Measurements from ENCODE around the gene ZNF224.
"Not testable (repeated sequence)": the region's sequence is repeated elsewhere in the genome, so short reads cannot be mapped to it uniquely, and the experiment has no call there.

ZNF224 gene

GRCh38 chr19:44107751-44108150 lies 13.6 kb downstream of the ZNF224 start:
- DNase-seq = no peak
- no peak for TF ChIP-seq POLR2A (IDR thresholded peaks at IDR 0.05; ENCODE audit: low read length)
- no peak for TF ChIP-seq GATA1 (IDR thresholded peaks at IDR 0.05; ENCODE audit: low read depth, low read length)

GRCh38 chr19:44109458-44109857 lies 15.3 kb downstream of the ZNF224 start:
- TF ChIP-seq POLR2A (IDR thresholded peaks at IDR 0.05; ENCODE audit: low read length) (no peak), GATA1 (IDR thresholded peaks at IDR 0.05; ENCODE audit: low read depth, low read length) (no peak)
- no peak for DNase-seq

- peak; percentile 52 to 84 for DNase-seq
- TF ChIP-seq GATA1 (IDR thresholded peaks at IDR 0.05; ENCODE audit: low read depth, low read length) = no peak
- no peak for TF ChIP-seq POLR2A (IDR thresholded peaks at IDR 0.05; ENCODE audit: low read length)
Observed at GRCh38 chr19:44111910-44112463, 17.8 kb downstream of the ZNF224 start.

- no peak for DNase-seq
- TF ChIP-seq GATA1 (IDR thresholded peaks at IDR 0.05; ENCODE audit: low read depth, low read length) (no peak), POLR2A (IDR thresholded peaks at IDR 0.05; ENCODE audit: low read length) (no peak)
Observed at GRCh38 chr19:44112802-44113137, 18.6 kb downstream of the ZNF224 start.

GRCh38 chr19:44113138-44113783 lies 19.1 kb downstream of the ZNF224 start, which contains the start of gene ZNF225:
TSS of gene ZNF225 (plus strand) at chr19:44113399. CDS start at chr19:44115828, 2,429 bp downstream.
- peak; percentile 96 to 97 for DNase-seq
- TF ChIP-seq GATA1 (IDR thresholded peaks at IDR 0.05; ENCODE audit: low read depth, low read length) (no peak), POLR2A (IDR thresholded peaks at IDR 0.05; ENCODE audit: low read length) (peak; percentile 72)

- TF ChIP-seq POLR2A (IDR thresholded peaks at IDR 0.05; ENCODE audit: low read length) = no peak
- TF ChIP-seq GATA1 (IDR thresholded peaks at IDR 0.05; ENCODE audit: low read depth, low read length) = no peak
- peak; percentile 30 to 55 for DNase-seq
Observed at GRCh38 chr19:44113784-44114390, 19.7 kb downstream of the ZNF224 start.

GRCh38 chr19:44121162-44121561 lies 27.0 kb downstream of the ZNF224 start:
- DNase-seq = not testable (repeated sequence)

GRCh38 chr19:44131955-44132354 lies 37.8 kb downstream of the ZNF224 start:
- TF ChIP-seq POLR2A (IDR thresholded peaks at IDR 0.05; ENCODE audit: low read length) (no peak), GATA1 (IDR thresholded peaks at IDR 0.05; ENCODE audit: low read depth, low read length) (no peak)
- DNase-seq = no peak

GRCh38 chr19:44141191-44142058 lies 47.3 kb downstream of the ZNF224 start, which contains the start of gene ZNF234:
TSS of gene ZNF234 (plus strand) at chr19:44141554. CDS start at chr19:44144633, 3,079 bp downstream.
- peak; percentile 81 to 83 for DNase-seq
- TF ChIP-seq POLR2A (IDR thresholded peaks at IDR 0.05; ENCODE audit: low read length) (peak; percentile 57), GATA1 (IDR thresholded peaks at IDR 0.05; ENCODE audit: low read depth, low read length) (no peak)

- TF ChIP-seq POLR2A (IDR thresholded peaks at IDR 0.05; ENCODE audit: low read length) (no peak), GATA1 (IDR thresholded peaks at IDR 0.05; ENCODE audit: low read depth, low read length) (no peak)
- peak; percentile 57 to 59 for DNase-seq
Observed at GRCh38 chr19:44142059-44142433, 47.9 kb downstream of the ZNF224 start.

GRCh38 chr19:44149776-44150175 lies 55.6 kb downstream of the ZNF224 start:
- TF ChIP-seq GATA1 (IDR thresholded peaks at IDR 0.05; ENCODE audit: low read depth, low read length) = no peak
- TF ChIP-seq POLR2A (IDR thresholded peaks at IDR 0.05; ENCODE audit: low read length) = no peak

GRCh38 chr19:44151491-44151890 lies 57.3 kb downstream of the ZNF224 start:
- DNase-seq = no peak
- TF ChIP-seq POLR2A (IDR thresholded peaks at IDR 0.05; ENCODE audit: low read length) (no peak), GATA1 (IDR thresholded peaks at IDR 0.05; ENCODE audit: low read depth, low read length) (no peak)

More at GRCh38 chr19:44149776-44150175, 55.6 kb downstream of the ZNF224 start:
- DNase-seq = no peak

GRCh38 chr19:44156475-44156874 lies 62.3 kb downstream of the ZNF224 start:
- TF ChIP-seq POLR2A (IDR thresholded peaks at IDR 0.05; ENCODE audit: low read length) = no peak
- no peak for TF ChIP-seq GATA1 (IDR thresholded peaks at IDR 0.05; ENCODE audit: low read depth, low read length)
- no peak for DNase-seq
